ENCODE data around the gene POLQ.
"Not testable (repeated sequence)": the region's sequence is repeated elsewhere in the genome, so short reads cannot be mapped to it uniquely, and the experiment has no call there.

The POLQ gene

DNA sequence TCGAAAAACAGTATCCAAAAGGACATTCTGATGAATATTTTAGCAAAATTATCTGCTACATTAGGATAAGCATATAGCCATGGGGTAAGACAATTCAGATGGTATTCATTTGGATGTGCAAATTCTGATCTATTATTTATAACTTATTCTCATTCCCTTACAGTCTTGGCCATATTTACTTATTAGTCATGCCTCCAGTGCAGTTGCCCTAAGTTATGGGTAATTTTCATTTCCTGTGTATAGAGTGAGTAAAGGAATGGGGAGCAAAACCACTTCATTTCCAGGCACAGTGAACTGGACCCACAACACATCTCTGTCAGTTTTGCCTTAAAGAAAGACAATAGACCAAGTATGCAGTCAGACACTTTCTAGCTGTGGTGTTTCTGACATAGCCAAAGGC is 134.3 kb downstream of the POLQ start:
- TF ChIP-seq SPI1 (IDR thresholded peaks at IDR 0.05; ENCODE audit: borderline replicate concordance, low read depth) = no peak
- TF ChIP-seq, protein P1, sequence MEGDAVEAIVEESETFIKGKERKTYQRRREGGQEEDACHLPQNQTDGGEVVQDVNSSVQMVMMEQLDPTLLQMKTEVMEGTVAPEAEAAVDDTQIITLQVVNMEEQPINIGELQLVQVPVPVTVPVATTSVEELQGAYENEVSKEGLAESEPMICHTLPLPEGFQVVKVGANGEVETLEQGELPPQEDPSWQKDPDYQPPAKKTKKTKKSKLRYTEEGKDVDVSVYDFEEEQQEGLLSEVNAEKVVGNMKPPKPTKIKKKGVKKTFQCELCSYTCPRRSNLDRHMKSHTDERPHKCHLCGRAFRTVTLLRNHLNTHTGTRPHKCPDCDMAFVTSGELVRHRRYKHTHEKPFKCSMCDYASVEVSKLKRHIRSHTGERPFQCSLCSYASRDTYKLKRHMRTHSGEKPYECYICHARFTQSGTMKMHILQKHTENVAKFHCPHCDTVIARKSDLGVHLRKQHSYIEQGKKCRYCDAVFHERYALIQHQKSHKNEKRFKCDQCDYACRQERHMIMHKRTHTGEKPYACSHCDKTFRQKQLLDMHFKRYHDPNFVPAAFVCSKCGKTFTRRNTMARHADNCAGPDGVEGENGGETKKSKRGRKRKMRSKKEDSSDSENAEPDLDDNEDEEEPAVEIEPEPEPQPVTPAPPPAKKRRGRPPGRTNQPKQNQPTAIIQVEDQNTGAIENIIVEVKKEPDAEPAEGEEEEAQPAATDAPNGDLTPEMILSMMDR (IDR thresholded peaks at IDR 0.05; ENCODE audit: insufficient read depth, low read length) = no peak
- TF ChIP-seq GABPA (IDR thresholded peaks at IDR 0.05; ENCODE audit: low read depth) = no peak
- TF ChIP-seq, protein P2, sequence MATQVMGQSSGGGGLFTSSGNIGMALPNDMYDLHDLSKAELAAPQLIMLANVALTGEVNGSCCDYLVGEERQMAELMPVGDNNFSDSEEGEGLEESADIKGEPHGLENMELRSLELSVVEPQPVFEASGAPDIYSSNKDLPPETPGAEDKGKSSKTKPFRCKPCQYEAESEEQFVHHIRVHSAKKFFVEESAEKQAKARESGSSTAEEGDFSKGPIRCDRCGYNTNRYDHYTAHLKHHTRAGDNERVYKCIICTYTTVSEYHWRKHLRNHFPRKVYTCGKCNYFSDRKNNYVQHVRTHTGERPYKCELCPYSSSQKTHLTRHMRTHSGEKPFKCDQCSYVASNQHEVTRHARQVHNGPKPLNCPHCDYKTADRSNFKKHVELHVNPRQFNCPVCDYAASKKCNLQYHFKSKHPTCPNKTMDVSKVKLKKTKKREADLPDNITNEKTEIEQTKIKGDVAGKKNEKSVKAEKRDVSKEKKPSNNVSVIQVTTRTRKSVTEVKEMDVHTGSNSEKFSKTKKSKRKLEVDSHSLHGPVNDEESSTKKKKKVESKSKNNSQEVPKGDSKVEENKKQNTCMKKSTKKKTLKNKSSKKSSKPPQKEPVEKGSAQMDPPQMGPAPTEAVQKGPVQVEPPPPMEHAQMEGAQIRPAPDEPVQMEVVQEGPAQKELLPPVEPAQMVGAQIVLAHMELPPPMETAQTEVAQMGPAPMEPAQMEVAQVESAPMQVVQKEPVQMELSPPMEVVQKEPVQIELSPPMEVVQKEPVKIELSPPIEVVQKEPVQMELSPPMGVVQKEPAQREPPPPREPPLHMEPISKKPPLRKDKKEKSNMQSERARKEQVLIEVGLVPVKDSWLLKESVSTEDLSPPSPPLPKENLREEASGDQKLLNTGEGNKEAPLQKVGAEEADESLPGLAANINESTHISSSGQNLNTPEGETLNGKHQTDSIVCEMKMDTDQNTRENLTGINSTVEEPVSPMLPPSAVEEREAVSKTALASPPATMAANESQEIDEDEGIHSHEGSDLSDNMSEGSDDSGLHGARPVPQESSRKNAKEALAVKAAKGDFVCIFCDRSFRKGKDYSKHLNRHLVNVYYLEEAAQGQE (IDR thresholded peaks at IDR 0.05; ENCODE audit: insufficient replicate concordance, low read depth) = no peak
- TF ChIP-seq POLR2AphosphoS5 (IDR thresholded peaks at IDR 0.05; ENCODE audit: low read depth) = no peak
- H3K4me3 ChIP-seq (replicated peaks; ENCODE audit: insufficient read depth, low read length) = no peak overlapping the region
- no peak overlapping the region for H3K27ac ChIP-seq (replicated peaks)
- no peaks in the 10 kb centered on the region for H3K27me3 ChIP-seq (ENCODE audit: insufficient read depth, poor library complexity, severe bottlenecking)
- no peak for DNase-seq (ENCODE audit: low read depth in 1 of 2, low spot score in 1 of 2)

DNA sequence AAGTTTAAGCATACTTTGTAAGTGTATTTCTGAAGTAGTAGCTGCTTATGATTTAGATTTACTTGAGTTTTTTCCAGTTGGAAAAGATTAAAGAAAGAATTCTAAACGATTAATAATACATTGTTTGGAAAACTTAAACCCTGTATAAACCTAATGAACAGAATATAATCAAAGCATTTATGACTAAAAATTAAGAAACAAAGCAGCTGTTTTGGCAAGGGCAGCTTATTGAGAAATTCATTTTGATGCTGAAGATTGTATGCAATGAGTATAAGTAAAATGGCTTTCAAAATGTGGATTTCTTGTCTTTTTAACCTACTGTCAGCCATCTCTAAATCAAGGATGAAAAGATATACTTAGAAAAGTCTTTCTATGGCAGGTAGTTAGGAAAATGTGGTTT is 140.2 kb downstream of the POLQ start:
- no peak for DNase-seq (ENCODE audit: low read depth in 1 of 2, low spot score in 1 of 2)
- Histone ChIP-seq H3K4me3 (replicated peaks; ENCODE audit: insufficient read depth, low read length) (no peak overlapping the region), H3K27me3 (ENCODE audit: insufficient read depth, poor library complexity, severe bottlenecking) (no peaks in the 10 kb centered on the region), H3K27ac (replicated peaks) (no peak overlapping the region)
- TF ChIP-seq GABPA (IDR thresholded peaks at IDR 0.05; ENCODE audit: low read depth) (no peak), POLR2AphosphoS5 (IDR thresholded peaks at IDR 0.05; ENCODE audit: low read depth) (no peak)
- TF ChIP-seq, protein P1 (IDR thresholded peaks at IDR 0.05; ENCODE audit: insufficient read depth, low read length) = no peak
- TF ChIP-seq, protein P2 (IDR thresholded peaks at IDR 0.05; ENCODE audit: insufficient replicate concordance, low read depth) = no peak

DNA sequence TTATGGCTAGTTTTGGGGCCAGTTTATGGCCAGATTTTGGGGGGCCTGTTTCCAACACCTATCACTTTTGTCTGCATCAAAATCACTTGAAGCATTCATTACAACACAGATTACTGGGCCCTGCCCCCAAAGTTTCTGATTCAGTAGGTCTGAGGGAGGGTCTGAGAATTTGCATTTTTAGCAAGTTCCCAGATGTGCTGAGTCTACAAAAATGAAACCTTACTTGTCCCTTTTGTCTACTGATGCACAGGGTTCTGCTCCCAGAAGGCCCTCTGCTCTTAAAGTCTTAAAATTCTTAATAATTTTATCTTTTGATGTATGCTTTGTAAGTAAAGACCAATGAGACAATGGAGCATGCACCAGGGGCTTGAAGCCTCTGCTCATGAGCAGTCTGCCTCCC is 146.0 kb downstream of the POLQ start:
- H3K4me3 ChIP-seq (replicated peaks; ENCODE audit: insufficient read depth, low read length) = no peak overlapping the region
- no peak overlapping the region for H3K27ac ChIP-seq (replicated peaks)
- no peaks in the 10 kb centered on the region for H3K27me3 ChIP-seq (ENCODE audit: insufficient read depth, poor library complexity, severe bottlenecking)
- TF ChIP-seq, protein P1 (IDR thresholded peaks at IDR 0.05; ENCODE audit: insufficient read depth, low read length) = no peak
- TF ChIP-seq SPI1 (IDR thresholded peaks at IDR 0.05; ENCODE audit: borderline replicate concordance, low read depth) (no peak), POLR2AphosphoS5 (IDR thresholded peaks at IDR 0.05; ENCODE audit: low read depth) (no peak), GABPA (IDR thresholded peaks at IDR 0.05; ENCODE audit: low read depth) (no peak)
- TF ChIP-seq, protein P2 (IDR thresholded peaks at IDR 0.05; ENCODE audit: insufficient replicate concordance, low read depth) = no peak
- no peak for DNase-seq (ENCODE audit: low read depth in 1 of 2, low spot score in 1 of 2)

DNA sequence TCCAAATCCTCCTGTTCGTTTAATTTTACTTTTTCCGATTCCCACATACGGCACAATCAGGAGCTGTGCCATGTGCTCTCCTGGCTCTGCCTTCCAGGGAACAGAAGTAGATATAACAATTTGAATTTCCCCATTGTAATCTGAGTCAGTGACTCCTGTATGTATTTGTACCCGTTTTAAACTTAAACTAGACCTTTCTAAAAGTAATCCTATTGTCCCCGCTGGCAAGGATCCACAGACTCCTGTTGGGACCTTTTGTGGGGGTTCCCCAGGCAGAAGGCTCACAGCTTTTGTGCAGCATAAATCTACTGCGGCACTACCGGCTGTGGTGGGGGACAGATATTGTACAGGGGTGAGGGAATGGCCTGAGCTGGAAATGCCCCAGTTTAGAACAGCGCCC is 147.7 kb downstream of the POLQ start:
- not testable (repeated sequence) for DNase-seq (ENCODE audit: low read depth in 1 of 2, low spot score in 1 of 2); H3K27me3 ChIP-seq (ENCODE audit: insufficient read depth, poor library complexity, severe bottlenecking); H3K27ac ChIP-seq (replicated peaks); H3K4me3 ChIP-seq (replicated peaks; ENCODE audit: insufficient read depth, low read length)

DNA sequence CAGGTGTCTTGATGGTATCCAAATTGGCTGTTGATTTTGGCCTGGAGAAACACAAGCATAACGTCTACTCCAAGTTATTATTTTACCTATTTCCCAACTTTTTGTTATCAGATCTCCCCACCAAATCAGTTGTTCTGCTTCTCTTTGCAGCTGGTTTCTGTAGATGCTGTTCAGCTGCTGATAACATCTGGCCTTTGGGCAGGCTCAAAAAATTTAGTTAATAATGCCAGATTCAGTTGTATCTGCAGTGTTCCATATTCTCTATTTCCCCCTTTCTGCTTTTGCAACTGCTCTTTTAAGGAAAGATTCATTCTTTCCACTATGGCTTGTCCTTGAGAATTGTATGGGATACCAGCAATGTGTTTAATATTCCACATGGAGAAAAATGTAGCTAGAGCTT is 149.8 kb downstream of the POLQ start:
- H3K4me3 ChIP-seq (replicated peaks; ENCODE audit: insufficient read depth, low read length); H3K27me3 ChIP-seq (ENCODE audit: insufficient read depth, poor library complexity, severe bottlenecking); H3K27ac ChIP-seq (replicated peaks); DNase-seq (ENCODE audit: low read depth in 1 of 2, low spot score in 1 of 2): not testable (repeated sequence)

DNA sequence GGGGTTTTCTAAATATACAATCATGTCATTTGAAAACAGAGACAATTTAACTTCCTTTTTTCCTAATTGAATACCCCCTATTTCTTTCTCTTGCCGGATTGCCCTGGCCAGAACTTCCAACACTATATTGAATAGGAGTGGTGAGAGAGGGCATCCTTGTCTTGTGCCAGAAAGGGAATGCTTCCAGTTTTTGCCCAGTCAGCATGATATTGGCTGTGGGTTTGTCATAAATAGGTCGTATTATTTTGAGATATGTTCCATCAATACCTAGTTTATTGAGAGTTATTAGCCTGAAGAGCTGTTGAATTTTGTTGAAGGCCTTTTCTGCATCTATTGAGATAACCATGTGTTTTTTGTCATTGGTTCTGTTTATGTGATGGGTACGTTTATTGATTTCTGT is 157.5 kb downstream of the POLQ start:
- not testable (repeated sequence) for H3K4me3 ChIP-seq (replicated peaks; ENCODE audit: insufficient read depth, low read length); H3K27ac ChIP-seq (replicated peaks); DNase-seq (ENCODE audit: low read depth in 1 of 2, low spot score in 1 of 2); H3K27me3 ChIP-seq (ENCODE audit: insufficient read depth, poor library complexity, severe bottlenecking)

Measured in HL-60 (cell line).